ENCODE data around the gene CMTR1. TPM values are rescaled to one million over a fixed set of nuclear protein-coding genes. Genes with fewer than 3 reads are reported as not detected.

The CMTR1 gene
- total RNA-seq, 1 experiment from 2014 or later = 37.7 TPM

- Histone ChIP-seq H3K36me3 (ENCODE audit: control insufficient read depth, insufficient read depth, low read length) (no peaks in the 10 kb centered on the region), H3K9me3 (ENCODE audit: control insufficient read depth, insufficient read depth, low read depth, low read length) (no peaks in the 10 kb centered on the region), H3K27ac (ENCODE audit: low read length) (no peak overlapping the region), H3K4me3 (ENCODE audit: low read depth in 2 of 2, low read length in 2 of 2) (no peak overlapping the region), H3K27me3 (ENCODE audit: control insufficient read depth, insufficient read depth, low read length) (no peaks in the 10 kb centered on the region; the same call in 1 of the 2 replicates), H3K4me1 (ENCODE audit: control insufficient read depth, insufficient read depth, low read length) (no peaks in the 10 kb centered on the region)
- intact Hi-C loops (cut with micrococcal nuclease; ENCODE audit: unreplicated experiment) (no loop called here), in situ Hi-C loops (cut with HindIII; ENCODE audit: low pct_unique_long_range_greater_than_20kb, low sequenced_read_pairs) (no loop called here)
- ATAC-seq = no peak
- BruUV-seq (replicated peaks) = no TSS peak
- DNase-seq (ENCODE audit: low read depth, low spot score) = no peak
- ChIA-PET CTCF (interaction anchor here (0.6 kb wide), 1 partner anchor 266 kb away, joined by 3 read pairs; no protein-coding TSS in a partner anchor), POLR2A (no interaction called here)
- TF ChIP-seq POLR2AphosphoS5 (IDR thresholded peaks at IDR 0.05; ENCODE audit: low read depth, low read length) = no peak
- no peak for TF ChIP-seq CTCF (IDR thresholded peaks at IDR 0.05)
- TF ChIP-seq TCF7L2 (IDR thresholded peaks at IDR 0.05; ENCODE audit: low read depth, low read length) = no peak
- TF ChIP-seq SIN3A (IDR thresholded peaks at IDR 0.05; ENCODE audit: borderline replicate concordance, insufficient read depth, low read depth, low read length) = no peak
- TF ChIP-seq REST (IDR thresholded peaks at IDR 0.05; ENCODE audit: insufficient read depth in 1 of 2, low read depth in 2 of 2, low read length in 1 of 2) = no peak
Observed at GRCh38 chr6:37426058-37426944, 6.7 kb upstream of the CMTR1 start.

GRCh38 chr6:37426945-37427510 lies 6.0 kb upstream of the CMTR1 start:
- DNase-seq (ENCODE audit: low read depth, low spot score) (no peak), ATAC-seq (no peak)
- POLR2A ChIA-PET = no interaction called here
- Histone ChIP-seq H3K36me3 (ENCODE audit: control insufficient read depth, insufficient read depth, low read length) (no peaks in the 10 kb centered on the region), H3K9me3 (ENCODE audit: control insufficient read depth, insufficient read depth, low read depth, low read length) (no peaks in the 10 kb centered on the region), H3K4me3 (ENCODE audit: low read depth in 2 of 2, low read length in 2 of 2) (no peak overlapping the region), H3K4me1 (ENCODE audit: control insufficient read depth, insufficient read depth, low read length) (no peaks in the 10 kb centered on the region), H3K27me3 (ENCODE audit: control insufficient read depth, insufficient read depth, low read length) (no peaks in the 10 kb centered on the region; the same call in 1 of the 2 replicates), H3K27ac (ENCODE audit: low read length) (no peak overlapping the region)
- in situ Hi-C loops (cut with HindIII; ENCODE audit: low pct_unique_long_range_greater_than_20kb, low sequenced_read_pairs) = no loop called here
- CTCF ChIA-PET = no interaction called here
- intact Hi-C loops (cut with micrococcal nuclease; ENCODE audit: unreplicated experiment) = no loop called here
- no TSS peak for BruUV-seq (replicated peaks)
- TF ChIP-seq CTCF (IDR thresholded peaks at IDR 0.05) (no peak), REST (IDR thresholded peaks at IDR 0.05; ENCODE audit: insufficient read depth in 1 of 2, low read depth in 2 of 2, low read length in 1 of 2) (no peak), POLR2AphosphoS5 (IDR thresholded peaks at IDR 0.05; ENCODE audit: low read depth, low read length) (no peak), TCF7L2 (IDR thresholded peaks at IDR 0.05; ENCODE audit: low read depth, low read length) (no peak), SIN3A (IDR thresholded peaks at IDR 0.05; ENCODE audit: borderline replicate concordance, insufficient read depth, low read depth, low read length) (no peak)

Measured in Panc1 (cell line).